Liver (tissue), 3 donors: Measurements from ENCODE around the gene OPTN.

Experiments used
- CTCF ChIP-seq: fragments of 150-350 bp; IDR thresholded peaks from 2 replicates; pipeline ENCODE4 v1.5.1; 2017; ENCODE audit warnings: improper control_type of control experiment, low read depth, low read length; ENCODE audit not compliant: missing input control
- EGR1 ChIP-seq, 2 donors: IDR thresholded peaks; 2 replicates each; pipeline ENCODE4 v1.6.1; 2016 to 2018; ENCODE audit warnings: antibody characterized with exemption in 2 of 2, low read depth in 2 of 2
- GABPA ChIP-seq, 2 donors: IDR thresholded peaks in 1 of 2; conservative IDR thresholded peaks in 1 of 2; 2 replicates each; pipeline ENCODE4 v1.6.1; 2016; ENCODE audit warnings: antibody characterized with exemption in 2 of 2, mild to moderate bottlenecking in 1 of 2, moderate library complexity in 1 of 2
- NR2F2 ChIP-seq: IDR thresholded peaks from 2 replicates; pipeline ENCODE4 v1.6.1; 2016; ENCODE audit warnings: antibody characterized with exemption
- RAD21 ChIP-seq, 2 donors: IDR thresholded peaks; 2 replicates each; pipeline ENCODE4 v1.6.1; 2016; ENCODE audit warnings: antibody characterized with exemption in 2 of 2, mild to moderate bottlenecking in 2 of 2
- RXRA ChIP-seq, 2 donors: IDR thresholded peaks; 2 replicates each; pipeline ENCODE4 v1.6.1; 2017 to 2018; ENCODE audit warnings: antibody characterized with exemption in 2 of 2, mild to moderate bottlenecking in 1 of 2
- SP1 ChIP-seq: IDR thresholded peaks from 2 replicates; pipeline ENCODE4 v1.6.1; 2018; ENCODE audit warnings: antibody characterized with exemption, mild to moderate bottlenecking
- TAF1 ChIP-seq: conservative IDR thresholded peaks from 2 replicates; pipeline ENCODE4 v1.6.1; 2016; ENCODE audit warnings: antibody characterized with exemption, mild to moderate bottlenecking
- YY1 ChIP-seq: IDR thresholded peaks from 2 replicates; pipeline ENCODE4 v1.6.1; 2016; ENCODE audit warnings: antibody characterized with exemption, mild to moderate bottlenecking
- TF ChIP-seq, protein P1 (sequence below): IDR thresholded peaks from 2 replicates; pipeline ENCODE4 v1.6.1; 2016; ENCODE audit warnings: antibody characterized with exemption
- donor health status: healthy.
- donor health status: healthy.

DNA sequence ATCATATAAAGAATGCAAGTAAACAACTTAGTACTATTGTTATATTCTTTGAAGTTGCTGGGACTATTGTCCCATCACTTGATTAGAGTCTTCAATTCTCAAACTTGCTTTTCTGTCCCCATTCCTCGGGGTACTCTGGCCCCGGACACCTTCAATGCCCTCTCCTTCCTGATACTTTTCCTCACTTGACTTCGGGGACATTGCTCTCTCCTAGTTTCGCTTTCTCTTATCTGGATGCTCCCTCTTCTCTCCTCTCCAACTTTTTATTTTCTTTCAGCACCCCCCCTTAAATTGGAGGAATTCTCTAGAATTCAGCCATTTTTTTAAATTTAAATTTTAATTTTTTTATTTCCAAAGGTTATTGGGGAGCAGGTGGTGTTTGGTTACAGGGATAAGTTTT, 10.6 kb upstream of the OPTN start:
- TF ChIP-seq CTCF, result no peak
- no peak for TF ChIP-seq NR2F2
- TF ChIP-seq YY1, result no peak
- TF ChIP-seq EGR1 (IDR thresholded peaks at IDR 0.05; ENCODE audit: low read depth in 2 of 2), result no peak
- TF ChIP-seq GABPA (IDR thresholded peaks at IDR 0.05 in 1 of 2, conservative IDR thresholded peaks at IDR 0.05 in 1 of 2), result no peak
- peak; percentile 52 to 56 for TF ChIP-seq RXRA (IDR thresholded peaks at IDR 0.05)
- TF ChIP-seq SP1, result no peak
- no peak for TF ChIP-seq RAD21 (IDR thresholded peaks at IDR 0.05)
- TF ChIP-seq, protein P1, sequence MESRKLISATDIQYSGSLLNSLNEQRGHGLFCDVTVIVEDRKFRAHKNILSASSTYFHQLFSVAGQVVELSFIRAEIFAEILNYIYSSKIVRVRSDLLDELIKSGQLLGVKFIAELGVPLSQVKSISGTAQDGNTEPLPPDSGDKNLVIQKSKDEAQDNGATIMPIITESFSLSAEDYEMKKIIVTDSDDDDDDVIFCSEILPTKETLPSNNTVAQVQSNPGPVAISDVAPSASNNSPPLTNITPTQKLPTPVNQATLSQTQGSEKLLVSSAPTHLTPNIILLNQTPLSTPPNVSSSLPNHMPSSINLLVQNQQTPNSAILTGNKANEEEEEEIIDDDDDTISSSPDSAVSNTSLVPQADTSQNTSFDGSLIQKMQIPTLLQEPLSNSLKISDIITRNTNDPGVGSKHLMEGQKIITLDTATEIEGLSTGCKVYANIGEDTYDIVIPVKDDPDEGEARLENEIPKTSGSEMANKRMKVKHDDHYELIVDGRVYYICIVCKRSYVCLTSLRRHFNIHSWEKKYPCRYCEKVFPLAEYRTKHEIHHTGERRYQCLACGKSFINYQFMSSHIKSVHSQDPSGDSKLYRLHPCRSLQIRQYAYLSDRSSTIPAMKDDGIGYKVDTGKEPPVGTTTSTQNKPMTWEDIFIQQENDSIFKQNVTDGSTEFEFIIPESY, result no peak
- TF ChIP-seq TAF1, result no peak
